Measurements from ENCODE around the gene MRFAP1L1.
A peak's percentile ranks its signal among the peaks of the same experiment; 100 is the strongest.
"Not testable (repeated sequence)": the region's sequence is repeated elsewhere in the genome, so short reads cannot be mapped to it uniquely, and the experiment has no call there.

Gene MRFAP1L1

GRCh38 chr4:6688879-6689505, 20.7 kb downstream of the MRFAP1L1 start:
- peak; percentile 63 for DNase-seq (ENCODE audit: low read depth)

DNA sequence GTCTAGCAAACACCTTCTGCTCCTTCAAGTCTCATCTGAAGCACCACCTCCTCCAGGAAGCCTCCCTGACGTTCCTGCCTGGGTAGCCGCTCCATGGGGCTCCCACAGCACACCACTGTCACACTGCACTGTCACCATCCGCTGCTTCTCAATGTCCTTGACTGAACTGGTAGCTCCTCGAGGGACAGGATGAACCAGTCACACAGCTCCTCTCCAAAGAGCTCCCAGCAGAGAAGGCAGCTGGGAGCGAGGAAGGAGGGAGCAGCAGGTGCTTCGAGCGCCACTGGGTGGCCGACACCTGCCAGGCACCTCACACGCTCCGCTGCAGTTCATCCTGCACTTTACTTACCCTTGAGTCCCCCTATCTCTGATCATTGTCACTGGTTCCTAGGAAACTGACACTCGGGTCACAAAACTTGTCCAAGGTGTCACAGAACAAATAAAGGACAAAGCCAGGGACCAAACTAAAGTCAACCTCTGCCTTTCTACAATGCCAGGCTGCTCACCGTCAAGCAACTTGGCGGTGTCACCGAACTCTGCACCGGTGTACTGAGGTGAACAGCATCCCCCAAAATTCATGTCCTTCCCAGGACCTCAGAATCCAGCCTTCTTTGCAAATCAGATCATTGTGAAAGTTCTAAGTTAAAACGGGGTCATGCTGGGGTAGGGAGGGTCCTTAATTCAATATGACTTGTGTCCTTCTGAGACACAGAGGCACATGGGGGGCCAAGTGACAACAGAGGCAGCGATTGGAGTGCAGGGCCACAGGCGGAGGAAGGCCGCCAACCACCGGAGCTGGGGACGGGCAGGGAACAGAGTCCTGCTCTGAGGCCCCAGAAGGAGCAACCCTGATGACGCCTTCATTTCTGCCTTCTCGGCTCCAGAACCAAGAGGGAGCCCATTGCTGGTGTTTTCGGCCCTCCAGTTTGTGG, 21.5 kb downstream of the MRFAP1L1 start:
- DNase-seq (ENCODE audit: low read depth): no peak

GRCh38 chr4:6686104-6686787, 23.4 kb downstream of the MRFAP1L1 start:
- no peak for DNase-seq (ENCODE audit: low read depth)

DNA sequence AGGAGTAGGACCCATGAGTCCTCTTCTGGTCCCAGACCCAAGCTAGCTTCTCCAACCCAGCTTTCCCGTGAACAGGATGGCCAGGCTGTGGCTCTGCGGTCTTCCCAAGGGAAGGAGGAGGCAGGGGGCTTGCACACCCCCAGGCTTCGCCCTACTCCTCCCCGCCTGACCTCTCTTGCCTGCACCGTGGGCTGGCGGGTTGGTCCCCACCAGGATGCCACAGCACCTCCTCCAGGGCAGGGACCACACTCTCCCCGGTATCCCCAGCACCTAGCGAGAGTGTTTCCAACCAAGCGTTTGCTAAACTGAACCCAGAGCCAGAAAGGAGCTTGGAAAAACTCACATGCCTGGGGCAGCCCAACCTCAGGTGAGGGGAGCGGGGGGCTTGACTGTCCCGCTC, 25.0 kb downstream of the MRFAP1L1 start:
- DNase-seq (ENCODE audit: low read depth): no peak

- no peak for DNase-seq (ENCODE audit: low read depth)
These were observed 26.6 kb downstream of the MRFAP1L1 start for GRCh38 chr4:6682862-6683590.

DNA sequence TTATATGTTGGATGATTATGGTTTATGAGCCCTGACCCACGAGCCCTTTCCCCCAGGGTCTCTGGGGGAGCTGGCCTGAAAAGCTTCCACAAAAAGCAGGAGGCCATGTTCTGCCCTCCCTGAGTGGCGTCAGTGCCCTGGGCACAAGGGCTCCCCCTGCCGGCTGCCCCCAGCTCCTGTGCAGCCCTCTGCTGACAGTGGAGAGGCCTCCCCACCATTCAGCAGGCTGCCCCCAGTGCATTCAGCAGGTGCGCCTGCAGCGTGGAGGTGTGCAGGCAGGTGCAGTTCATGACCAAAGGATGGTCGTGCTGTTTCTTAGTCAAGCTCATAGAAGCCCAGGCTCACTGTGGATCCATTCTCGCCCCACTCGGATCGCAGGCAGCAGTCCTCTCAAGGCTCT, 28.5 kb downstream of the MRFAP1L1 start:
- DNase-seq (ENCODE audit: low read depth): no peak

- no peak for DNase-seq (ENCODE audit: low read depth)
These were observed 29.2 kb downstream of the MRFAP1L1 start for GRCh38 chr4:6680372-6681034.

DNA sequence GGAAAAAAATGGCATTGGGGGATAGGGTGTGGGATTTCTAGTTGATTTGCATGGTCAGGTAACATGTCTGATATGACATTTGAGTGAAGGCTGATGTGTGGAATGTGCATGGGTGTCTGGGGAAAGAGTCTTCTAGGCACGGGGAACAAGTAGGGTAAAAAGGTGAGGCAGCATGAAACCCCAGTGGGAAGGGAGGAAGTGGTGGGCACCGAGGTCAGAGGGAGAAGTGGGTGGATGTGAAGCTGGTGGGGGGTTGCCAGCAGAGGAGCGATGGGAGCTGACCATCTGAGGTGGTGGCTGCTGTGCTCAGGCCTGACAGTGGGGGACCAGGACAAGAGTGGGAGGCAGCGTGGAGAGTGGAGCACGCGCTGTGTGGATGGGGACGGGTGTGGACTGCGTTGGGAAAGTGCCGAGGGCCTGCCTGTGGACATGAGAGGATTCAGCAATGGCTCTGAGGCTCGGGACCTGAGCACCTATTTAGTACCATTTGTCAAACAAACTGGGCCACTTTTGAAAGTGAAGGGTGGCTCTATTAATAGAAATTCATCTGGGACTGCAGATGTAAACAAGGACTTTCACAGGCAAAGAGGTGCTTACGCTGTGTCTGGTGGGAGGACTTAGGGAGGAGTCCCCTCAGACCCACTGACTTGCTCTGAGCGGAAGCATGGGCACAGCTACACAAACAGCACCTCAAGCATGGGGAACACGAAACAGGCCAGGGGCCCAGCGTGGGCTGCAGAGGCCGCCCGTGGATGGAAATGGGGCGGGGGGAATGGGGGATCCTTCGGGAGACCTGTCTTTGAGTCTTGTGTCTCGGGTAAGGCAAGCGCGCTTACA, 32.7 kb downstream of the MRFAP1L1 start:
- no peak for DNase-seq (ENCODE audit: low read depth)

GRCh38 chr4:6674500-6675149, 35.0 kb downstream of the MRFAP1L1 start:
- DNase-seq (ENCODE audit: low read depth): peak; percentile 50

- peak; percentile 88 for DNase-seq (ENCODE audit: low read depth)
These were observed 35.8 kb downstream of the MRFAP1L1 start for GRCh38 chr4:6673660-6674499.

DNA sequence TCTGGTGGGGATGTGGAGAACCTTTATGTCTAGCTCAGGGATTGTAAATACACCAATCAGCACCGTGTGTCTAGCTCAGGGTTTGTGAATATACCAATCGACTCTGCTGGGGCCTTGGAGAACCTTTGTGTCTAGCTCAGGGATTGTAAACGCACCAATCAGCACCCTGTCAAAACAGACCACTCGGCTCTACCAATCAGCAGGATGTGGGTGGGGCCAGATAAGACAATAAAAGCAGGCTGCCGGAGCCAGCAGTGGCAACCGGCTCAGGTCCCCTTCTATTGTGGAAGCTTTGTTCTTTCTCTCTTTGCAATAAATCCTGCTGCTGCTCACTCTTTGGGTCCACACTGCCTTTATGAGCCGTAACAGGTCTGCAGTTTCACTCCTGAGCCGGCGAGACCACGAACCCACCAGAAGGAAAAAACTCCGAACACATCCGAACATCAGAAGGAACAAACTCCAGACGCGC, 36.4 kb downstream of the MRFAP1L1 start:
- DNase-seq (ENCODE audit: low read depth): not testable (repeated sequence)

GRCh38 chr4:6672541-6673190, 37.0 kb downstream of the MRFAP1L1 start:
- DNase-seq (ENCODE audit: low read depth): not testable (repeated sequence)

GRCh38 chr4:6672131-6672530, 37.5 kb downstream of the MRFAP1L1 start:
- DNase-seq (ENCODE audit: low read depth): no peak

GRCh38 chr4:6671648-6672047, 38.0 kb downstream of the MRFAP1L1 start:
- no peak for DNase-seq (ENCODE audit: low read depth)

- DNase-seq (ENCODE audit: low read depth): no peak
These were observed 41.3 kb downstream of the MRFAP1L1 start for GRCh38 chr4:6668391-6668790.

GRCh38 chr4:6665320-6665654, 44.4 kb downstream of the MRFAP1L1 start:
- DNase-seq (ENCODE audit: low read depth): no peak

DNA sequence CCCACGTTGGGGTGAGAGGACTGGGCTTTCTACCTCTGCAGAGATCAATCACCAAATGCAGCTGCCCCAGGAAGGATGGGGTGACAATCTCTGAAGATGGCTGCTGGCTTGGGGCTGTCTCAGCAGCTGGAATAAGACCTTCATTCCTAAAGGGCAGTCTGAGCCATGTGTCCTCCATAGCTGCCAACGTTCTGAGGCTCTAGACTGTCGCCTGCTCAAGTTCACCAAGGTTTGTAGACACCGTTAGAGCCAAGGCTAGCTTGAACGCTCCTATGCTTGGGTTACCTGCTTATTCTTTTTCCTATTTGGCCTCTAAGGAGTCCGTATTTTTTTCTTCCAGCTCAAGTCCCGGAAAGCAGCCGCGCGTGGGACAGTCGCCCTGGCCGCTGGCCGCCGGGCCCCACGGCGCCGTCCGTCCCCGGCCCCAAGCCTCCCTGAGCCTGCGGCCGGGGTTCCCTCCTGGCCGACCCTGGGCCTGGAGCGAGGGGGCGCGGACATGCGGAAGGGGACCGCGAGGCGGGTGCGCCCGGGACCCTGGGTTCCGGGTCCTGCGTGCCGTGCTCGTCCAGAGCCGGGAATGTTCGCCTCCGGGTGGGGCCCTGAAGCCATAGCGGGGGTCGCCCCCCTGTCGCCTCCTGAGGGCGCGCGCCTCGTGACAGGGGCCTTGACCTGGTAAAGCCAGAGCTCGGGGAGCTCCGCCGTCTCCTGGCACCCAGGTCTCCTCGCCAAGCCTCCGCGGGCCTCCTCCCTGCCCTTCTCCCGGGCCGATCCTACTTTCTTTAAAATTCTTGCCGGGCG, 45.9 kb downstream of the MRFAP1L1 start:
- no peak for DNase-seq (ENCODE audit: low read depth)

- DNase-seq (ENCODE audit: low read depth): no peak
These were observed 47.1 kb downstream of the MRFAP1L1 start for GRCh38 chr4:6662591-6662990.
